Measurements from ENCODE around the gene MYO16. TPM values are rescaled to one million over a fixed set of nuclear protein-coding genes. Genes with fewer than 3 reads are reported as not detected.

MYO16 gene
- total RNA-seq, 4 donors from 2014 or later: 0.53 TPM; not detected in 3

DNA sequence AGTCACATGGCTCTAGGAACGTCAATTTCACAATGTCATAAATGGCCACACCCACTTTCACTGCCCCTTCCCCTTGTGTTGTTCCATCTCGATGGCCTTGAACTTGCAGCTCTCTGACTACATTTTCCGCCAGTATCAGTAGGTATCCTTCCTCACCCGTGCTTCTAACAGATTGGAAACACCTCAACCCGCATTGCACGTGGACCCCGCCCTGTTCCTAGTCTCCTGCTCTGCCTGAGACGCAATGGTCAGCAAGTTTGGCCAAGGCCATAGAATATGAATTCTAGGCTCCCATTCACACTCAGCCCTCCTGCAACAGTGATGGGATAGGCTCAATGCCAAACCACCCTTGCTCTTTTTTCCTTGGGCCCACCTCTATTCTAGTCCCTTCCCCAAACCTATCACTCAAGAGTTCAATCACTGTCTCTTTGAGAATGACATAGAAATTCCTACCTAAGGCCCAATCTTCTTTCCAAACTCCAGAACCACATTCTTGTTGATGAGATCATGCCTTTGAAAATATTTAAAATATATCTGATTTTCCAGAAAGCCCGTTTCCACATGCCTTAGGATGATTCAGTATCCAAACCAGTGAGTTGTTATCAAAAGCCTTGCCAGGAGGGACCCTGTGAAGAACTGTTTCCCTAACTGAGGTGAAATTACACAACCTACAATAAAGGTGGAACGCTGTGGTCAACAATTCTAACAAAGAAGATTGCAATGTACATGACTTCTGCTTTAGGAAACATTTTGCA, 334.6 kb downstream of the MYO16 start:
- no peak overlapping the region for H3K4me3 ChIP-seq

DNA sequence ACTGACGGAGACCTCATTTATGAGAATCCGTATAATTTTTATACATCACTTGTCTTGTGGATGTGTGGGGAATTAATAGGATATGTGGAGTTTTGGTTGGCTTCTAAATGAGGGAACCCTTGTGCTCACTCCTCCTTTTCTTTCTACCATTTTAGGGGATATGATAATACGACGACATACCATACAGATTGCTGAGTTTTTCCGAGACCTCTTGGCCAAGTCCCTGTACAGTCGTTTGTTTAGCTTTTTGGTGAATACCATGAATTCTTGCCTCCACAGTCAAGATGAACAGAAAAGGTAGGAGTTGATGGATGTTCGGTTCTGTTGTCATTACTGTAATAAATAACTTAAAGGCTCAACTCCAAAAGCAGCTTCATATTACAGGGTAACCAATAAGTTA, 335.2 kb downstream of the MYO16 start:
- no peaks in the 10 kb centered on the region for H3K9me3 ChIP-seq
- no peaks in the 10 kb centered on the region for H3K36me3 ChIP-seq
- H3K27ac ChIP-seq: no peak overlapping the region
- no peak for DNase-seq
- H3K27me3 ChIP-seq: no peaks in the 10 kb centered on the region
- no peaks in the 10 kb centered on the region for H3K4me1 ChIP-seq
- TF ChIP-seq POLR2A (IDR thresholded peaks at IDR 0.05): no peak
- TF ChIP-seq, protein P1, sequence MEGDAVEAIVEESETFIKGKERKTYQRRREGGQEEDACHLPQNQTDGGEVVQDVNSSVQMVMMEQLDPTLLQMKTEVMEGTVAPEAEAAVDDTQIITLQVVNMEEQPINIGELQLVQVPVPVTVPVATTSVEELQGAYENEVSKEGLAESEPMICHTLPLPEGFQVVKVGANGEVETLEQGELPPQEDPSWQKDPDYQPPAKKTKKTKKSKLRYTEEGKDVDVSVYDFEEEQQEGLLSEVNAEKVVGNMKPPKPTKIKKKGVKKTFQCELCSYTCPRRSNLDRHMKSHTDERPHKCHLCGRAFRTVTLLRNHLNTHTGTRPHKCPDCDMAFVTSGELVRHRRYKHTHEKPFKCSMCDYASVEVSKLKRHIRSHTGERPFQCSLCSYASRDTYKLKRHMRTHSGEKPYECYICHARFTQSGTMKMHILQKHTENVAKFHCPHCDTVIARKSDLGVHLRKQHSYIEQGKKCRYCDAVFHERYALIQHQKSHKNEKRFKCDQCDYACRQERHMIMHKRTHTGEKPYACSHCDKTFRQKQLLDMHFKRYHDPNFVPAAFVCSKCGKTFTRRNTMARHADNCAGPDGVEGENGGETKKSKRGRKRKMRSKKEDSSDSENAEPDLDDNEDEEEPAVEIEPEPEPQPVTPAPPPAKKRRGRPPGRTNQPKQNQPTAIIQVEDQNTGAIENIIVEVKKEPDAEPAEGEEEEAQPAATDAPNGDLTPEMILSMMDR (IDR thresholded peaks at IDR 0.05): no peak
- no peak overlapping the region for H3K4me3 ChIP-seq

More for the DNA sequence above, 334.6 kb downstream of the MYO16 start:
- Histone ChIP-seq H3K27me3 (no peaks in the 10 kb centered on the region), H3K4me1 (no peaks in the 10 kb centered on the region), H3K36me3 (no peaks in the 10 kb centered on the region), H3K27ac (no peak overlapping the region), H3K9me3 (no peaks in the 10 kb centered on the region)
- no peak for DNase-seq
- TF ChIP-seq POLR2A (IDR thresholded peaks at IDR 0.05): no peak
- TF ChIP-seq, protein P1 (IDR thresholded peaks at IDR 0.05): no peak

DNA sequence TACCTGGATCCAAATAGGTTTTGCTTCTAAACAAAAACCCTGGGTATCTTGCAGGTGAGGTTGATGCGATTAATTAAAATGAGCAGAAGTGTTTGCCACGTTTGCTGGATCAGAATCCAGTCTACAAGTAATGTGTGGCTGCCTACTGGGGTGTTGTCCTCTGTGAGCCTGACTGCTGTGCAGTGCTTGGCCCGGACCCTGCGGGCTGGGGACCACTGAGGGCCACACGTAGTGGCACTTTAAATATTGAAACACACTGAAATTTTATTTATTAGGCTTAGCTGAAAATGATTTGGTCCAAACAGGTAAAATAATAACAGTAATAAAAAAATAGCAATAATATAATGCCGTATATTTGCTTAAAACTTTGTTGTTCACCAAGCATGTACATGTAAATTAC, 338.0 kb downstream of the MYO16 start:
- TF ChIP-seq POLR2A (IDR thresholded peaks at IDR 0.05): no peak
- TF ChIP-seq, protein P1 (IDR thresholded peaks at IDR 0.05): no peak
- H3K4me1 ChIP-seq: no peaks in the 10 kb centered on the region
- no peak overlapping the region for H3K4me3 ChIP-seq
- no peaks in the 10 kb centered on the region for H3K27me3 ChIP-seq
- DNase-seq: no peak
- H3K36me3 ChIP-seq: no peaks in the 10 kb centered on the region
- H3K9me3 ChIP-seq: no peaks in the 10 kb centered on the region
- no peak overlapping the region for H3K27ac ChIP-seq

DNA sequence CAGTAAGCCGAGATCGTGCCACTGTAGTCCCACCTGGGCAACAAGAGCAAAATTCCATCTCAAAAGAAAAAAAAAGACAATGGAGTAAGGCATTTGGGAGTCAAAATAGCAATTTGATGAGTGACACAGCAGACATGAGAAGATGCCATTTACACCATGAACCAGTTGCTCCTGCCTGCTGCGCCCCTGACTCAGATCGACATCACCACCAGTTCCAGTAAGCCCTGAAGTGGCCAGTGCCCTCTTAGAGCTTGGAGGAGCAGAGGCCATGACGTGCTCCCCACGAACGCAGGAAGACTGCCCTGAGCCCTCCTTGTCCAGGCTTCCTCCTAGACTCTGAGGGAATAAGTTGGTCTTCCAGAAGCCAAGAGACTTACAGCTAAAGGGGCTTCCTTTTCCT, 339.2 kb downstream of the MYO16 start:
- no peaks in the 10 kb centered on the region for H3K9me3 ChIP-seq
- no peak overlapping the region for H3K4me3 ChIP-seq
- no peak overlapping the region for H3K27ac ChIP-seq
- H3K27me3 ChIP-seq: no peaks in the 10 kb centered on the region
- H3K36me3 ChIP-seq: no peaks in the 10 kb centered on the region
- TF ChIP-seq POLR2A (IDR thresholded peaks at IDR 0.05): no peak
- no peak for DNase-seq
- no peaks in the 10 kb centered on the region for H3K4me1 ChIP-seq

DNA sequence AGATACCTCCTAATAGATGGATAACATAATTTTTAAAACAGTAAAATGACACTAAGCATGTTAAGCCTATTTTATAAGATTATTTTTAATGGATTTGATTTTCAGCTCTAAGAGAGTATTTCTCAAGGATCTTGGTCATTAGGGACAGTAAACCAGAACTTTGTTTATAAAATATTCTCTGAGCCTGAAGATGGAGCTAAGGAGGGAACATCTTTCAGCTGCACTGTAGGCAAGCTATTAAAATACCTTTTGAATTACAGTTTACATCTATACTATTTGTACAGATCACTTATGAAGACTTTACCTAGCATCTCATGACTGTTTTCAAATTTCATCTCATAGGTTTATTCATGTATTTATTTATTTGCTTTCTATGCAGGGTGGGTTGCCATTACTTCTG, 345.3 kb downstream of the MYO16 start:
- no peak for TF ChIP-seq POLR2A (IDR thresholded peaks at IDR 0.05)
- TF ChIP-seq, protein P1 (IDR thresholded peaks at IDR 0.05): no peak
- H3K36me3 ChIP-seq: no peaks in the 10 kb centered on the region

DNA sequence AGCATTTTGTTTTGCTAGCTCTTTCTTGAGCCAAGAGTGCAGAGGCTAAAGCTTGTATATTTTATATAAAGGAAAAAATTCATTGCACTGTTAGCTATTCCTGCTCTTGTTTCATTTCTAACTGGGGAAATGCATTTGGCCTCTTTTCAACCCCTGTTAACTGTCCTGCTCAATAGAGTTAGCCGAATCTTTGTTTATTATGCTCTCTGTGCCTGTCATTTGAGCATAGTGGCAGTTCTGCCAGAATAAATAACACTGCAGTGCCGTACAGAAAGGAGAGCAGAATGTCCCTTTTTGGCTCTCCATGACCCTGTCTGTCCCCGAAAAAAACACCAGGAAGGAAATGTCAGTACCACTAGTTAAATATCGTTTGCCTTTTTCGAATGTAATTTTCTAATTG, 350.8 kb downstream of the MYO16 start:
- no peak for DNase-seq
- no peaks in the 10 kb centered on the region for H3K27me3 ChIP-seq
- no peak overlapping the region for H3K4me3 ChIP-seq
- no peaks in the 10 kb centered on the region for H3K9me3 ChIP-seq
- H3K36me3 ChIP-seq: no peaks in the 10 kb centered on the region
- H3K4me1 ChIP-seq: no peaks in the 10 kb centered on the region
- TF ChIP-seq POLR2A (IDR thresholded peaks at IDR 0.05): no peak
- TF ChIP-seq, protein P1 (IDR thresholded peaks at IDR 0.05): no peak
- no peak overlapping the region for H3K27ac ChIP-seq

More for the DNA sequence above, 345.3 kb downstream of the MYO16 start:
- Histone ChIP-seq H3K27ac (no peak overlapping the region), H3K4me3 (no peak overlapping the region), H3K4me1 (no peaks in the 10 kb centered on the region), H3K27me3 (no peaks in the 10 kb centered on the region), H3K9me3 (no peaks in the 10 kb centered on the region)
- no peak for DNase-seq
